Activated CD4-positive, alpha-beta T cell treated with anti-CD3 and anti-CD28 coated beads, Interleukin-2, amount 50 U/mL, for 1 hour (primary cell): ENCODE results near the gene GSN.

Experiments used
- DNase-seq: peaks from one replicate; pipeline ENCODE4 v3.0.0-alpha.2; 2020

GSN gene

GRCh38 chr9:121305269-121305994, 37.5 kb downstream of the GSN start:
- DNase-seq, result no peak

- no peak for DNase-seq
Measured at GRCh38 chr9:121307976-121308375, 40.0 kb downstream of the GSN start.

- DNase-seq, result no peak
Measured at GRCh38 chr9:121308765-121309164, 40.8 kb downstream of the GSN start.

GRCh38 chr9:121309171-121309570, 41.2 kb downstream of the GSN start:
- DNase-seq, result no peak

- DNase-seq, result no peak
Measured at GRCh38 chr9:121309833-121310425, 42.0 kb downstream of the GSN start.

- no peak for DNase-seq
Measured at GRCh38 chr9:121310571-121310970, 42.6 kb downstream of the GSN start.

GRCh38 chr9:121312169-121312568, 44.2 kb downstream of the GSN start:
- no peak for DNase-seq

GRCh38 chr9:121313458-121314152, 45.6 kb downstream of the GSN start:
- DNase-seq, result no peak

- no peak for DNase-seq
Measured at GRCh38 chr9:121316378-121316777, 48.4 kb downstream of the GSN start.

GRCh38 chr9:121316852-121317373, 49.0 kb downstream of the GSN start:
- DNase-seq, result no peak

- DNase-seq, result no peak
Measured at GRCh38 chr9:121317737-121318630, 50.0 kb downstream of the GSN start.

GRCh38 chr9:121318631-121319382, 50.8 kb downstream of the GSN start:
- DNase-seq, result no peak

GRCh38 chr9:121319383-121319780, 51.4 kb downstream of the GSN start:
- no peak for DNase-seq

GRCh38 chr9:121321016-121321503, 53.1 kb downstream of the GSN start:
- no peak for DNase-seq

- no peak for DNase-seq
Measured at GRCh38 chr9:121322037-121322736, 54.2 kb downstream of the GSN start.

GRCh38 chr9:121322737-121323448, 54.9 kb downstream of the GSN start:
- no peak for DNase-seq

- DNase-seq, result no peak
Measured at GRCh38 chr9:121323449-121324151, 55.6 kb downstream of the GSN start.

- DNase-seq, result no peak
Measured at GRCh38 chr9:121324316-121324715, 56.4 kb downstream of the GSN start.

GRCh38 chr9:121324755-121325154, 56.8 kb downstream of the GSN start:
- DNase-seq, result no peak

- DNase-seq, result no peak
Measured at GRCh38 chr9:121325387-121325786, 57.4 kb downstream of the GSN start.
